Measurements from ENCODE around the gene LNP1.
"Not testable (repeated sequence)": the region's sequence is repeated elsewhere in the genome, so short reads cannot be mapped to it uniquely, and the experiment has no call there.

DNA sequence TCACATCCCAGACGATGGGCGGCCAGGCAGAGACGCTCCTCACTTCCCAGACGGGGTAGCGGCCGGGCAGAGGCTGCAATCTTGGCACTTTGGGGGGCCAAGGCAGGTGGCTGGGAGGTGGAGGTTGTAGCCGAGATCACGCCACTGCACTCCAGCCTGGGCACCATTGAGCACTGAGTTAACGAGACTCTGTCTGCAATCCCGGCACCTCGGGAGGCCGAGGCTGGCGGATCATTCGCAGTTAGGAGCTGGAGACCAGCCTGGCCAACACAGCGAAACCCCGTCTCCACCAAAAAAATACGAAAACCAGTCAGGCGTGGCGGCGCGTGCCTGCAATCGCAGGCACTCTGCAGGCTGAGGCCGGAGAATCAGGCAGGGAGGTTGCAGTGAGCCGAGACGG is 77.2 kb downstream of the LNP1 start:
- TF ChIP-seq, protein P1, sequence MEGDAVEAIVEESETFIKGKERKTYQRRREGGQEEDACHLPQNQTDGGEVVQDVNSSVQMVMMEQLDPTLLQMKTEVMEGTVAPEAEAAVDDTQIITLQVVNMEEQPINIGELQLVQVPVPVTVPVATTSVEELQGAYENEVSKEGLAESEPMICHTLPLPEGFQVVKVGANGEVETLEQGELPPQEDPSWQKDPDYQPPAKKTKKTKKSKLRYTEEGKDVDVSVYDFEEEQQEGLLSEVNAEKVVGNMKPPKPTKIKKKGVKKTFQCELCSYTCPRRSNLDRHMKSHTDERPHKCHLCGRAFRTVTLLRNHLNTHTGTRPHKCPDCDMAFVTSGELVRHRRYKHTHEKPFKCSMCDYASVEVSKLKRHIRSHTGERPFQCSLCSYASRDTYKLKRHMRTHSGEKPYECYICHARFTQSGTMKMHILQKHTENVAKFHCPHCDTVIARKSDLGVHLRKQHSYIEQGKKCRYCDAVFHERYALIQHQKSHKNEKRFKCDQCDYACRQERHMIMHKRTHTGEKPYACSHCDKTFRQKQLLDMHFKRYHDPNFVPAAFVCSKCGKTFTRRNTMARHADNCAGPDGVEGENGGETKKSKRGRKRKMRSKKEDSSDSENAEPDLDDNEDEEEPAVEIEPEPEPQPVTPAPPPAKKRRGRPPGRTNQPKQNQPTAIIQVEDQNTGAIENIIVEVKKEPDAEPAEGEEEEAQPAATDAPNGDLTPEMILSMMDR (IDR thresholded peaks at IDR 0.05) = not testable (repeated sequence)
- TF ChIP-seq POLR2A (IDR thresholded peaks at IDR 0.05) = not testable (repeated sequence)
